HG03378 (cell line): ENCODE data around the gene KSR1.
"Not testable (repeated sequence)": the region's sequence is repeated elsewhere in the genome, so short reads cannot be mapped to it uniquely, and the experiment has no call there.

Experiments used
- ATAC-seq: cut with Tn5 transposase; IDR thresholded peaks from one replicate; pipeline ENCODE4 v1.9.1; 2021; ENCODE audit warnings: mild to moderate bottlenecking, moderate library complexity; ENCODE audit not compliant: unreplicated experiment

Gene KSR1

DNA sequence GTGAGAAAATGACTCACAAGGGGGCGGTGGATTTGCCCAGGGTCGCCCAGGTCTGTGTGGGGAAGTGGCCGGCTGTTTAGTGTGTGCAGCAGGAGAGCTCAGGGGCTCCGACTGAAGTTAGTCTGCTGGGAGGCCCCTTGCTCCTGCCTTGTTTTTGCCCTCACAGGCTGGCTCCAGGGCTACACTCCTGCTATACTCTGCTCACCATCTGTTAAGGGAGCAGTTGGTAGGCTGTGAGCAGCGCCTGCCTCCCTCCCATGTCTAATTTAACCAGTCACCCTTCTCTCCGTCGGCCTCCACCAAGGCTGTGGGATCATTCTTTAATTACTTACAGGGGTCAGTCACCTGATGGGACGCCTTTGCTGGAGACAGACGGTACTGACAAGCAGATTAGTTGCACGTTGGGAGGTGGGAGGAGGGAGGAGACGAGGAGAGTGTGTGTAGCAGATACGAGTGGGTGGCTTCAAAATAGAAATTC, 35.5 kb downstream of the KSR1 start:
- ATAC-seq, result no peak

DNA sequence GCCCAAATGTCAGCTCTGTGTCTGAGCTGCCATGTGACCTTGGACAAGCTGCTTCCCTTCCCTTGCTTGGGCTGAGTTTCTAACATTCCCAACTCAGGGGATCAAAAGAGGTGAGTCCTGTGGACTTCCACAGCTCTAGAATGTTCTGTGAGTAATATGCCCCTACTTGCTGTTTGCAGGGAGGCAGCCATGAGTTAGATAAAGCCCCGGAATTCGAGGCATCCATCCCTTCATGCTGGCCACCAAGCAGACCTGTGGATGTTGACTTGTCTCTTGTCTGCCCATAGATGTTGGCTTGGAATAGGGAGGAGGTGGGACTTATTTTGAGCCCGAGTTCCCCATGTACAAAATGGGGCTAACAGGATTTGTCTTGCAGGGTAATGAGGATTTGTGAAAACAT, 36.2 kb downstream of the KSR1 start:
- no peak for ATAC-seq

DNA sequence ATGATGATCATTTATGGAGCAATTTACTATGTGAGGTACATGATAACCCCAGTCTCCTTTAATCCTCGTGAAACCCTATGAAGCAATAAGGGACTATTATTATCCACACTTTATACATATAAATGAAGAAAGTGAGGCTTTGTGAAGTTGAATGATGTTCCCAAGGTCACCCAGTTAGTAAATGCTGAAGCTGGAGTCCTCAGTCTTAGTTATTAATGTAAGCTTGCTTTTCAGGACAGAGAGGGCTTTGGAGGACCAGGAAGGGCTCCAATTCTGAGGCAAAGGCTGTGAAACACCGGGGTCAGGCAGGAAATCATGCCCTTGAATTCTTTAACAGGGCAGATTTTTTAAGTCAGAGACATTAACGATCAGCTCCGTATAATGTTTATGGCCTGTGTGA, 36.8 kb downstream of the KSR1 start:
- ATAC-seq, result no peak

DNA sequence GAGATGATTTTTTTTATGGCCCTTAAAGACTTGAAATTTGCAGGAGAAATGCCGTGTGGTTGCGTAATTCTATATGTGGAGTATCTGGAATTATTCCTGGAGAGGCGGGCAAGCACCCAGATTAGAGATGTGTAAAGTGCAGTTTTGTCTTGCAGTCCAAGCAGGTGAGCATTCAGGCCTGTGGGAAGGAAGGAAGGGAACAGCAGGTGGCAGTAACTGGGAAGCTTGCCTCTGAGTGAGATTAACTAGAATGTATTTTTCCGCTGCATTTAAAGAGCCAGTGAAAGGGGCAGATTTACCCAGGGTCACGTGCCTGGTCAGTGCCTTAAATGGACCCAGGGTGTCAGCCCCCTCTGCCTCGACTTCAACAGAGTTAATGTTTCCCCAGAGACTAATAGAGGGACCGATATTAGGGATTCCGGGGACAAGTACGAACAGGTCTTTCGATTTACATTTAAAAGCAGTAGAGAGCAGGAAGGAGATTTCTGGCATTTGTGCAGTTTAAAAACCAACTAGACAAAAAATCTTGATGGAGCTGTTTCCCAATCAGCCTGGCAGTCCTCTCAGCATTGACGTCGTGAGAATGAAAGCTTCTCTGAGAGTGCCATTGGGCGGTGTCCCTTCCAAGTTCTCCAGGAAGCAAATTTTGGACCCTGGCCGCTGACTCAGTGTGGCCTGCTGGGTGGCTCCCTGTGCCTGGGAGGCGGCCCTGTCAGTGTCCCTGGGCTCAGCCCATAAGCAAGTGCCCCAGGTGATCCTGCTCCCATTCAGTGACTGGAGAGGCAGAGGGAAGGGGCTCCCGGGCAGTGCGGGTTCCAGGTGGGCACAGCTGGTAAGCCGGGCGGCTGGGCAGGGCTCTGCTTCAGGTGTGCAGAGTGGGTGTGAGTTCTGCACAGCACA, 38.2 kb downstream of the KSR1 start:
- no peak for ATAC-seq

DNA sequence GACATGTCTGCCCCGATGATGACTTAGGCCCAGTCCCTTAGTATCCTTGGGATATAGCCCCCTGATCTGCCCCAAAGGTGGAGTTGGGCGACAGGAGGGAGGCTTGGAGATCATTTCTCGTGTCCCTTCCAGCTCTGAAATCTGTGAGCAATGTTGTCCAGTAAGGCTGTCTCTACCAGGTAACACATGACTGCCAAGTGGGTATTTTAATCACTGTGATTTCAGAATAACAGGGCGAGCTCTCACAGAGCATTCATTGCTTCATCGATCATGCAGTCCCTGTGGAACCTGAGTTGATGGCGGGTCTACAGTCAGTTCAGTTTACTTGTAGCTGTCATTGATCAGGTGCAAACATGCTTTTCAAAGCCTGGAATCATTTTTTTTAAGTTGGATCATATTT, 39.2 kb downstream of the KSR1 start:
- ATAC-seq, result no peak

DNA sequence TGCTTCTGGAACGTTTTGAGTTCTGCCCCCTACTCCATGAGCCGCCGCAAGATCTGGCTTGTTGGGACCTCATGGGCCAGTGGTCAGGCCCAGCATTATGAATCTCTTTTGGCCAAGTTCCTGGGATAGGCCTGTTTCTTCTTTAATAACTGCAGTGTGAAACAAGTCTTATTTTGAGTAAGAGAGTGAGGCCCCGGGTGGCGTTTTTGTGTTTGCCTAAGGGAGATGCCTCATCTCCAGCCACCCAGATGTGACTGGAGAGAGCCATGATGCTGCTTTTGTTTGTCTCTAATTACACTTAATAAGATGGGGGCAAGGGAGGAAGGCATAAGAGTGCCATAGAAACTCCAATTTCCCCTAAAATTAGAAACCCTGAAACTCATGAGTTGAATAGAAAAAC, 39.8 kb downstream of the KSR1 start:
- no peak for ATAC-seq

DNA sequence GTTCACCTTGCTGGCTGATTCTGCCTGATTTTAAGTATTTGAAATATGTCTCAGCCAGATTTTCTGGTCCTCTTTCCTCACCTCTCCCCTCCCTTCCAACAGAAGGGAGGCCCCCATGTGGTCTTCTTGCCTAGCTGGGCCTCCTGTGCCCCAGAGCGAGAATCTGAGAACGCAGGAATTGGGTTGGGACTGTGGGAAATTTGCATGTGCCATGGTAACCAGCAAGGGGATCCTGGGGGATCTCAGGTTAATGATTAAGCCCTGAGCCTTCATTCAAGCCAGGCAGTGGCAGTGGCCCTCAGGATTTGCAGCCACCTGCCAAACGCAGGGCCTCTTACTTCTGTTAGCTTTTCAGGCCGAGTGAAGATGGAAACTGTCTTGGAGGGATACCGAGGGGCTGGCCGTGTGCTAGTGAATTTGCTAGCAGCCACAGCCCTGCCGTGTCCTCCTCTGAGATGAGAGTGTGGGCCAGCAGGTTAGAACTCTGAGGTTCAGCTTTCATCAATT, 40.2 kb downstream of the KSR1 start:
- ATAC-seq, result peak; percentile 47

DNA sequence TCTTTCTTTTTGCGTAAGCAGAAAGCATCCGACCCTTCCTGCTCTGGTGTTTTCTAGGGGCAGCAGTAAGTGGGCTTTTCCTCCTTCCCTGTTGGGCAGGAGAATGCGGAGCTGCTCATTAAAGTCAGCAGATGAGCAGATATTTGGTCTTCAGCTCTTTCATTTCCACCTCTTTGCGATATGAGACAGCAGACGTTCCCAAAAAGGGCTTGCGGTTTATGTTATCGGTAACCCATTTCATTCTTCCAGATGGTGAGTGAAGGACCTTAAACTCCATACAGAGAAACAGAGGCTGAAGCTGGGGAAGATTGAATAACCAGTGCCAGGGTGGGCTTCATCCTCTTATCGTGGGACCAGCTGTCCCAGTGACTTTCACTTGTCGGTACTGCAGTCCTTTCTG, 40.7 kb downstream of the KSR1 start:
- ATAC-seq, result no peak

DNA sequence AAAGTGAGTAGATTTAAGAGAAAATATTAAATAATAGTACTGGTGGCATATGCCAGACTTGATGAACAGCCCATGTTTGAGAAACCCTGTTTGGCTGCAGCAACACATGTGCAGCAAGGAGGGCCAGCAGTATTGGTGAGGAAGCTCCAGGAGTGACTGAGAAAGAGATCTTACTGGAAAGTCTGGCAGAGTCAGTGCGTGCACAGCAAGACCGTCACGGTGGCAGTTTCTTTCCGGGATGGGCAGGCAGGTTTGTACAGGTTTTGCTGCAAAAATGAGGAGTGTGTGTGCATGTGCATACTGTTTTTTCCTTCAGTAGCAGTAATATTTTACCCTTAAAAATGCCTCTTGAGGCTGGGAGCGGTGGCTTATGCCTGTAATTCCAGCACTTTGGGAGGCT, 41.4 kb downstream of the KSR1 start:
- ATAC-seq, result no peak

DNA sequence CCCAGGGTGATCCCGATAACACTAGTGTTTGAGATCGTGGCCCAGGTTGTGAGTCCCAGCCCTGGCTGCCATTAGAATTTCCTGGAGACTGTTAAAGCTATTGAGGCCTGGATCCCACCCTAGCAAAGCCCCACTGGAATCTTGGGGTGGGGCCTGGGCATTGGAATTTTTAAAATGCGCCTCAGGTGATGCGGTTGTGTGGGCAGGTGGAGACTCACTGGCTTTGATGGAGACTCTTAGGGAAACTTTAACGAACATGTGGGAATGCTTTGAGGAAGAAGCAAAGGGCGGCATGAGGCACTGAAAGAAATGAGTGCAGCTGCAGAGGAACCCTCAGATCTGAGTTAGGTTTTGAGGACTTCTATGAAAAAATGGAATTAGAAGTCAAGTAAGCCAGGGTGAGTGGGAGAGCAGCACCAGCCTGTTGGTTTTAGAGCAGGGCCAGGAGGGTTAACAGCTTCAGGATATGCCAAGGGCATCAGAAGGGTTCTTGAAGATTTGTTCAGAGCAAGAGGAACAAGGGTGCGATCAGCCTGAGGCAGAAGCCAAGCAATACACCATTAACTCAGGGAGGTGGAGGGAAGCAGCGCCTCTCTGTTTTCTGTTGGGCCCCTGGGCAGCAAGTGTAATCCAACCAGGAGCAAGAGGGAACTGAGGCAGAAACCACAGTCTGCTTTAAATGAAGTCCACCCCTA, 42.5 kb downstream of the KSR1 start:
- ATAC-seq, result no peak

DNA sequence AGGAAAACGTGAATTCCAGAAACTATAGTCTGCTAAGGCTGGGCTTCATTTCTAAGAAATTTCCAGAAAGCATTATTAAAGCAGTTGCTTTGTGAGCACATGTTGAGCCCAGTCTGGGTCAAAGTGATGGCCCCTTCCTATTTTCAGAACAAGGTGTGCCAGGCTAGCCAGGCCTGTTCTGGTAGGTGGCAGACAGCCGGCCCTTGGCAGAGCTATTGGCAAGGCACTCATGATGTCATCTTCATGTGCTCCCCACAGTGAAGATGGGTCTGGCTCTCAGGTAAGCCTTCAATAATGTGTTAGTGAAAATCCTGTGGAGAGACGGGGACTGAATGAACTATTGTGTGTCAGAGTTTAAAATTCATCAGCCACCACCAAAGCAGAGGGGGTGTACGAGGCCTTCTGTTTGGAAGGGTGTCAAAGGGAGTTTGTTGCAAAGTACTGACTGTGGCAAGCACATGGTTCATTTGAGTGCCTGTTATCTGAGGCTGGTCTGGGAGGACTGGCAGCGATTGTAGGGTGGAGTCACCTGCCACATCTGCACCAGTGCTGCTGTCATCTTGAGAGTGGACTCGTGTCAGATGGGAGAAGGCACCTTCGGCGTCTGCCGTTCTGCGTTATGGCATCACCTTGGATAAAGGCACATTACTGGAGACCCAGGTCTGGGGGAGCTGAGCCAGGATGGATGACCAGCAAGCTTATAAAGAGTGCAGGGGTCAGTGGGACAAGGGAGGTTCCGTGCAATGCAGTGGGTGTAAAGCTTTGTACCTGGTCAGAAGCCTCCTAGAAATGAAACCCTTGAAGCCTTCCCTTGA, 43.4 kb downstream of the KSR1 start:
- ATAC-seq, result no peak

DNA sequence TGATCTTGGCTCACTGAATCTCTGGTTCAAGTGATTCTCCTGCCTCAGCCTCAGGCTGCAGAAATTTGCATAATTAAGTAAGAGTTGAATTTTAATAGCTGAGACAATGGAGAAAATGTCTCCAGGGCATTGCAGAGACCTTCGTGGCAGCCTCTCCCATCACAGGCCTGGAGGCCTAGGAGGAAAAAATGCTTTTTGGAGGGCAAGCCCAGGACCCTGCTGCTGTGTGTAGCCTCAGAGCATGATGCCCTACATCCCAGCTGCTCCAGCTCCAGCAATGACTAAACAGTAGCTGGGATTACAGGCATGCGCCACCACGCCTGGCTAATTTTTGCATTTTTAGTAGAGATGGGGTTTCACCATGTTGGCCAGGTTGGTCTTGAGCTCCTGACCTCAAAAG, 45.1 kb downstream of the KSR1 start:
- ATAC-seq, result not testable (repeated sequence)

DNA sequence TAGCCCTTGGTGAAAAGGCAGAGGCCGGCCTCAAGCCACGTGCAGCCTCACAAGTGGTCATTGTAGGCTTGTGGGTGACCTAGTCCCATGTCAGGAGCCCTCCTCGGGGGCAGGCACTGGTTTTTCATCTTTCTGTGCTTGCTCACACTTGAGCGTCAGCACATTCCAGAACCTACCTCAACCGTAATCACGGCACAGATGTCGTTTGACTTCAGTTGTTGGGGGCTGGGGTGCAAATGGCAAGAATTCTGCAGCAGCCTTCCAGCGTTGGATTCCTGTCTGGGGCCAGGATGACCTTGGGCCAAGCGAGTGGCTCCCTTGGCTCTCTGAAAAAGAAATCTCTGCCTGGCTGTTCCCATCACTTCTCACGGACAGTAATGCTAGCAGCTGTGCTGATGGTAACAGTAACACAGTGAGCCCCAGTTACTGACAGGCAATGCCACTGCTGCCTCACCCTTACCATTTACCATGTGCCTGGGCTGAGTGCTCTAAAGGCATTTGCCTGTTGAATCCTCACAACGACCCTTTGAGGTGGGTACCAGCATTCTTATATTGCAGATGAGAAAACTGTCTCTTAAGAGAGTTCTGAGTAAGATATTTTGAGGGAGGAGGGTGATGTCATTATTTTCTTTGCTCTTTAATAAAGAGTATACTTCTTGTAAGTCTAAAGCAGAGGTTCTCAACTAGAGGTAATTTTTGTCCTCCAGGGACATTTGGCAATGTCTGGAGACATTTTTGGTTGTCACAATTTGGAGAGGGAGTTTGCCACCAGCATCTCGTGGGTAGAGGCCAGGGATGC, 46.5 kb downstream of the KSR1 start:
- ATAC-seq, result no peak

DNA sequence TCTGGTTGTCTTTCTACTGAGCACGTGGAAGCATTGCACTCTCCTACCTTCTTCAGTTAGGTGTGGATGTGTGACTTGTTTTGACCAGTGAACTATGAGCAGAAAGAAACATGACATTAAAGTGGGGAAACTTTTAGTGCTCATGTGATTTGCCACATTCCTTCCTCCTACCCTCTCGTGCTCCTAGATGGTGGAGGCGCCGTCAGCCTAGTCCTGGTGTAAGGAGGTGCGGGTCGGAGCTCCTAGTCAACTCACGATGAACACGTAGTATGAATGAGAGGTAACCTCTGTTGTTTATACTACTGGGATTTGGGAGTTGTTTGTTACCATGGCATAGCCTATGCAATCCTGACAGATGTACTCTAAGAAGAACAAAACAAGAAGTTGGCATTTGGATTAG, 47.4 kb downstream of the KSR1 start:
- no peak for ATAC-seq

DNA sequence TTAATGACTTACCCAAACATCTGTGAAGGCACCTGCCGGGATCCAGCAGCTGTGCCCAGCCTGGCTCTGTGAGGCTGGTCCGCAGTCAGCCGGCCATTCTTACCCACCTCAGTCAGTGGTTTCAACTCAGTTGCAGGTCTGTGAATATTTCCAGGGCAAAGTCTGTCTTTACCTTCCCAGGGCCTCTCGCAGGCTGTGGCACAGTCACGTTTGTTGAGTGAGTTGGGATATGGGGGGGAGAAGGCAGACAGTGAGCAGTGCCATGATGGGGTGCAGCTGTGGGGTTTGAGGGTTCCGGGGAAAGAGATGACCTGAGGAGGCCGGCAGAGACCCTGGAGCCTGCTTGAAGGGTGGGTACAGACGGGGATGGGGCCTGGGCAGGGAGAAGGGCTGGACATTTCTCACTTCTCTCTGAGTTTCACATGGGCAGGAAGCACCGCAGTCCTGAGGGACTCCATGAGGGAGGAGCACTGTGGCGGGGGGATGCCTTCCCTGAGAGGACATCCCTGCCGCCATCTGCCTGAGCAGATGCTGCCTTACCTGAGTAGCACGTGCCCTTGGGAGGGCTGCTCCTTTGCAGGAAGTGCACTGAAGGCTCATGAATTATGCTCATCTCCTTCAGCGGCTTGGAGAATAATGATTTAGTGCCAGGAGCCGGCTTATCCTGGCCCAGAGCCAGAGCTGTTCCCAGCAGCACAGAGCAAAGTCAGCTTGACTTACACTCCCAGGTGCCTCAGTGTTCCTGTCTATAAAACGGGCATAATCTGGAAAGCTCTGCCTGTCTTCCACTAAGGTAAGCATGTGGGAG, 48.1 kb downstream of the KSR1 start:
- no peak for ATAC-seq

DNA sequence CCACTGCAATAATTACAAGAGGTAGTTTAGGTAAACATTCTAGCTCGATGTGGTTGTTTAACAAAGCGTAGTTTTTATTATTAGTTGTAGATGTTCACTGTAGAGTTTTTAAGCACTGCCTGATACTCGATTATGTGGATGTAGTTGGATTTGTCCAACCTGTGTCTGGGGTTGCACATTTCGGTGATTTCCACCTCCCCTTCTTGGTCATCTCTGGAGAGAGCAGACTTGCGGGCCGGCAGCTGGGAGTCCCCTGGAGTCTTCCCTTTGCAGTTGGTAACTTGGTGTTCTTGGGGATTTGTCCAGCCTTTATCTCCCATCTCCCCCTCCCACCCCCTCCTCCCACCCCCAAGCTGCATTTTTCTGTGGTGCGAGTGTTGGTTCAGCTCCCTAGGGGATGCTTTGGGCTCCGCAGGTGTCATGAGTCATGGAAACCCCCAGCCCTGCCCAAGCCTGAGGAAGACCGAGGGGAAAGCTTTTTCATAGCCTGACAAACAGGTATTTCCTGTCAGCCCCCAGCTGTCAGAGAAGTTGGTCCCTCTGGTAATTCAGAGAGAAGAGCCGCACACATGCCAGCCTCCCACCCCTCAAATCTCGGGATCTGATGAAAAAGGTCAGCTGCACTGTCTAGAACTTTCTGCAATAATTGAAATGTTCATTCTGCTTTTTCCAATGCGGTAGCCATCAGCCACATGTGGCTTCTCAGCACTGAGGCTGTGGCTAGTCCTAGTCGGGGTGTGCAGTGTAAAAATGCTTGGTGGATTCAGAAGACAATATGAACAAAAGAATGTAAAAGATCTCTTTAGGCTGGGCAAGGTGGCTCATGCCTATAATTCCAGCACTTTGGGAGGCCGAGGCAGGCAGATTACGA, 50.3 kb downstream of the KSR1 start:
- peak; percentile 62 for ATAC-seq

DNA sequence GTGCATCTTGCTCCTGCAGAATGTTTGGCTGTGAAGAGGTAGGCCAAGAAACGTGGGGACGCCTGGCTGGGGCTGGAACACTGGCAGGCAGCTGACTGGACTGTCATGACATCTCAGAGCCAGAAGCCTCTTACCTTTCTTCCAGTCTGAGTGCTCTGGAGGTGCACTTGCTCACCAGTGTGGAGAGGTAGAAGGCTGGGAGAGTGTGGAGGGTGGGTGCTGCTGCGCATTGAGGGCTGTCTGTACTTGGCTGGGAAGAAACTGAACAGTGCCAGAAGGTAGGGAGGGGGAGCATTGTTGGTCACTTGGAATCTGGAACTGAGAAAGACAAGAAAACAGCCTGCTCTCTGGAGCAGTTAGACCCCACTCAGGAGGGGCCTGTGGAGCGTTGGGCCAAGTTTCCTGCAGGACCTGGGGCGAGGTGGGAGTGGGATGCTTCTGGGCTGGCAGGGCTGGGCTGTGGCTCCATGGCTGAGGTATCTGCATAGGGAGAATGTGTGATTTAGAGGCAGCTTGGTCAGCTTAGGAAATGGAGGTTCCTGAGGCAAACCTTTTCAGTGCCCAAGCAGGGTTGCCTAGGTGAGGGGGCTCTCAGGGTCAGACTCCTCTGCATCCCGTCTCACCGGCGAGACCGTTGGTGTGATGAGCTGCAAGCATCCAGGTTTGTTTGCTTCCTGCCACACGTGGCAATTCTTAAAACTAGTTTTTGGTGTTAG, 55.1 kb downstream of the KSR1 start:
- no peak for ATAC-seq

DNA sequence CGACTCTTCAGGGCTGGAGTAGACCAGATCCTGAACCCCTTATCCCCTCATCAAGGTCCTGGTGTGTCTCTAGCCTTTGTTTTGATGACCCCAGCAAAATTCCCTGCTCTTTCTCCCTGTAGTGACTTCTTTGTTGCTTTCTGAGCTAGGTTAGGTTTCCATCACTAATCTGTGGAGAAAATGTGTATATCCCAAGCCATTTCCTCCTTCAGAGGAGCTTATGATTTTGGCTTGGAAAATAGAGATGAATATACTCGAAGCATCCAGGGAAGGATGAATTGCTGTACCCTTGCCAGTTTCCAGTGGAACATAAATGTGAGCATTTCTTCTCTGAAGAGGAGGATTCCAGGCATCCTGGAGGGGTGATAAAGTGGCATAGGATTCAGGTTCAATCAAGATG, 55.8 kb downstream of the KSR1 start:
- ATAC-seq, result no peak
